ENCODE measurements around the gene CYP4F3. TPM values are rescaled to one million over a fixed set of nuclear protein-coding genes. Genes with fewer than 3 reads are reported as not detected.

CYP4F3 gene
- polyA plus RNA-seq, 1 experiment = 0.11 TPM

DNA sequence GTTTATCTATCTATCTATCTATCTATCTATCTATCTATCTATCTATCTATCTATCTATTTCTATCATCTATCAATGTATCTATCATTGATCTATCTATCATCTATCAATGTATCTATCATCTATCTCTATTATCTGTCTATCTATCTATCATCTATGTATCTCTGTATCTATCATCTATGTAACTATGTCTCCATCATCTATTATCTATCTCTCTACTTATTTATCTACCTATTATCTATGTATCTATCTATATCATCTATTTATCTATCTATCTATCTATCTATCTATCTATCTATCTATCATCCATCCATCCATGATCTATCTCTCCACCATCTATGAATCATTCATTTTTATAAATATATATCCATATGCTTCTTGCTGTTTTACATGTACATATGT lies 15.8 kb downstream of the CYP4F3 start:
- H3K4me3 ChIP-seq (ENCODE audit: low read depth, low read length) = no peak overlapping the region
- ChIA-PET CTCF (no interaction called here), POLR2A (no interaction called here)
- no peaks in the 10 kb centered on the region for H3K27me3 ChIP-seq (ENCODE audit: control insufficient read depth, insufficient read depth, low read length)
- peaks cover 13% of the 10 kb centered on the region; the same call in 1 of the 2 replicates for H3K9me3 ChIP-seq (ENCODE audit: control insufficient read depth, insufficient read depth, low read length)
- DNase-seq (ENCODE audit: low read depth, low spot score) = no peak
- TF ChIP-seq, protein P1, sequence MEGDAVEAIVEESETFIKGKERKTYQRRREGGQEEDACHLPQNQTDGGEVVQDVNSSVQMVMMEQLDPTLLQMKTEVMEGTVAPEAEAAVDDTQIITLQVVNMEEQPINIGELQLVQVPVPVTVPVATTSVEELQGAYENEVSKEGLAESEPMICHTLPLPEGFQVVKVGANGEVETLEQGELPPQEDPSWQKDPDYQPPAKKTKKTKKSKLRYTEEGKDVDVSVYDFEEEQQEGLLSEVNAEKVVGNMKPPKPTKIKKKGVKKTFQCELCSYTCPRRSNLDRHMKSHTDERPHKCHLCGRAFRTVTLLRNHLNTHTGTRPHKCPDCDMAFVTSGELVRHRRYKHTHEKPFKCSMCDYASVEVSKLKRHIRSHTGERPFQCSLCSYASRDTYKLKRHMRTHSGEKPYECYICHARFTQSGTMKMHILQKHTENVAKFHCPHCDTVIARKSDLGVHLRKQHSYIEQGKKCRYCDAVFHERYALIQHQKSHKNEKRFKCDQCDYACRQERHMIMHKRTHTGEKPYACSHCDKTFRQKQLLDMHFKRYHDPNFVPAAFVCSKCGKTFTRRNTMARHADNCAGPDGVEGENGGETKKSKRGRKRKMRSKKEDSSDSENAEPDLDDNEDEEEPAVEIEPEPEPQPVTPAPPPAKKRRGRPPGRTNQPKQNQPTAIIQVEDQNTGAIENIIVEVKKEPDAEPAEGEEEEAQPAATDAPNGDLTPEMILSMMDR (IDR thresholded peaks at IDR 0.05; ENCODE audit: low read depth, low read length) = no peak
- H3K27ac ChIP-seq (ENCODE audit: low read depth, low read length) = no peak overlapping the region

DNA sequence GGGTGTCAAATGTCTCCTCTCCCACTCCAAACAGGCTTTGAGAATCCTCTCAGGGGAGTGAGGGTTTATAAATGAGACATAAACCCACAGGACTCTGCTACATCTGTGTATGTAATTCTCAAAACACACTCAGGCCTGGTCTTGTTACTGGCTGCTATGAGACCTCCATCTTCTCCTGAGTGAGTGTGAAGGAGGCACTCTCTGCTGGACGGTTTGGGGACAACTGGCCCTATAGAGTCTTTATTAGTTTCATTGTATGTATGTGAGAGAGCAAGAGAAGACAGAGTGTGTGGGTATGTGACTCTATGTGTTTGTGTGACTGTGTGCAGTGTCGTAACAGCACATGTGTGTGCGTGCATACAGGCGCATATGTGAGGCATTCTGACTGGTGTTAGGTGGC lies 22.6 kb downstream of the CYP4F3 start:
- DNase-seq (ENCODE audit: low read depth, low spot score) = no peak
- TF ChIP-seq, protein P1 (IDR thresholded peaks at IDR 0.05; ENCODE audit: low read depth, low read length) = no peak
- H3K4me3 ChIP-seq (ENCODE audit: low read depth, low read length) = no peak overlapping the region
- CTCF ChIA-PET = no interaction called here
- no peaks in the 10 kb centered on the region for H3K27me3 ChIP-seq (ENCODE audit: control insufficient read depth, insufficient read depth, low read length)
- H3K27ac ChIP-seq (ENCODE audit: low read depth, low read length) = no peak overlapping the region
- H3K9me3 ChIP-seq (ENCODE audit: control insufficient read depth, insufficient read depth, low read length) = peaks cover 14% of the 10 kb centered on the region
- POLR2A ChIA-PET = no interaction called here

DNA sequence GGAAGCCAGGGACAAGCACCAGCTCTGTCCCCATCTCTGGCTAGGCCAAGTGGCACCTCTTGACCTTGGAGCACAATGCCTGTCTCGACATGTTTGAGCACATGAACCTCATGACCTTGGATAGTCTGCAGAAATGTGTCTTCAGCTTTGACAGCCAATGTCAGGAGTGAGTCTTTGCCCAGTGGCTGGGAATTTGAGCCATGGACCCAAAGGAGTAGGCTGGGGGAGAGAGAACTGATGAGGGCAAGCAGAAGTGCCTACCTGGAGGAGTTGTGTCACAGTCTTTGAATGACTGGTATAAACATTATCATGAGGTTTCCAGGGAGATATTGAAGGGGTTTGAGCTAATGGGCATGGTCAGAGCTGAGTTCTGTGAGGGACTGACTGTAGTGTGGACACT lies 25.5 kb downstream of the CYP4F3 start:
- no peak for DNase-seq (ENCODE audit: low read depth, low spot score)
- CTCF ChIA-PET = no interaction called here
- TF ChIP-seq, protein P1 (IDR thresholded peaks at IDR 0.05; ENCODE audit: low read depth, low read length) = no peak
- POLR2A ChIA-PET = no interaction called here
- H3K27me3 ChIP-seq (ENCODE audit: control insufficient read depth, insufficient read depth, low read length) = no peaks in the 10 kb centered on the region
- no peak overlapping the region for H3K27ac ChIP-seq (ENCODE audit: low read depth, low read length)
- H3K9me3 ChIP-seq (ENCODE audit: control insufficient read depth, insufficient read depth, low read length) = peaks cover 21% of the 10 kb centered on the region
- no peak overlapping the region for H3K4me3 ChIP-seq (ENCODE audit: low read depth, low read length)

DNA sequence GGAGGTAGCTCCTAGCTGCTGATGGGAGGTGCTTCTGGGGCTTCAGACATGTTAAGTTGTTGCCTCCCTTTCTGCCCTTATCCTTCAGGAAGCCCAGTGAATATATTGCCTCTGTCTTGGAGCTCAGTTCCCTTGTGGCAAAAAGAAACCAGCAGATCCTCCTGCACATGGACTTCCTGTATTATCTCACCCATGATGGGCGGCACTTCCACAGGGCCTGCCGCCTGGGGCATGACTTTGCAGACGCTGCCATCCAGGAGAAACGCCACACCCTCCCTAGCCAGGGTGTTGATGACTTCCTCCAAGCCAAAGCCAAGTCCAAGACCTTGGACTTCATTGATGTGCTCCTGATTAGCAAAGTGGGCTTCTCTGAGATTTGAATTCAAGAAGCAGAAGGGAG lies 26.2 kb downstream of the CYP4F3 start:
- no peak overlapping the region for H3K4me3 ChIP-seq (ENCODE audit: low read depth, low read length)
- H3K27me3 ChIP-seq (ENCODE audit: control insufficient read depth, insufficient read depth, low read length) = no peaks in the 10 kb centered on the region
- no peak overlapping the region for H3K27ac ChIP-seq (ENCODE audit: low read depth, low read length)
- POLR2A ChIA-PET = no interaction called here
- H3K9me3 ChIP-seq (ENCODE audit: control insufficient read depth, insufficient read depth, low read length) = peaks cover 21% of the 10 kb centered on the region
- CTCF ChIA-PET = no interaction called here
- TF ChIP-seq, protein P1 (IDR thresholded peaks at IDR 0.05; ENCODE audit: low read depth, low read length) = no peak
- DNase-seq (ENCODE audit: low read depth, low spot score) = no peak

DNA sequence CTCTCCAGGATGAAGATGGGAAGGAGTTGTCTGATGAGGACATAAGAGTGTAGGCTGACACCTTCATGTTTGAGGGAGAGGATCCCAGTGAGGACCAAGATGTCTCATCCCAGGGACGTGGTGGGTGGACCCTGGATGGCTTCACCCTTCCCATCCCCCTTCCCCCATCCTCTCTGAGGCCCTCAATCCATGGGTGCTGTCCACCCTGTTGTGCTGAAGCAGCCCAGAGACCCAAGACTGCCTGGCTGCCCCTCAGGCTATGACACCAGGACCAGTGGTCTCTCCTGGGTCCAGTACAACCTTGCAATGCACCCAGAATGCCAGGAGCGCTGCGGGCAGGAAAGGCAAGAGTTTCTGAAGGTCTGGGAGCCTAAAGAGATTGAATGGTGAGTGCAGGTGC lies 28.7 kb downstream of the CYP4F3 start:
- ChIA-PET CTCF (no interaction called here), POLR2A (no interaction called here)
- H3K4me3 ChIP-seq (ENCODE audit: low read depth, low read length) = no peak overlapping the region
- peaks cover 22% of the 10 kb centered on the region for H3K9me3 ChIP-seq (ENCODE audit: control insufficient read depth, insufficient read depth, low read length)
- H3K27ac ChIP-seq (ENCODE audit: low read depth, low read length) = no peak overlapping the region
- no peaks in the 10 kb centered on the region for H3K27me3 ChIP-seq (ENCODE audit: control insufficient read depth, insufficient read depth, low read length)
- no peak for DNase-seq (ENCODE audit: low read depth, low spot score)
- TF ChIP-seq, protein P1 (IDR thresholded peaks at IDR 0.05; ENCODE audit: low read depth, low read length) = no peak
